NCI-H2171 (cell line): ENCODE results near the gene ILRUN.
"Not testable (repeated sequence)": the region's sequence is repeated elsewhere in the genome, so short reads cannot be mapped to it uniquely, and the experiment has no call there.

Experiments used
- DNase-seq: peaks from one replicate; lab custom pipeline; 2025; lab: John Stamatoyannopoulos, UW

The ILRUN gene

GRCh38 chr6:34697544-34697836 is 923 bp upstream of the ILRUN start:
- no peak for DNase-seq

- no peak for DNase-seq
Measured at GRCh38 chr6:34696189-34696738, 303 bp downstream of the ILRUN start.

GRCh38 chr6:34695729-34696188 is 808 bp downstream of the ILRUN start:
- no peak for DNase-seq

GRCh38 chr6:34692280-34692679 is 4.3 kb downstream of the ILRUN start:
- no peak for DNase-seq

- DNase-seq, result no peak
Measured at GRCh38 chr6:34689742-34690141, 6.8 kb downstream of the ILRUN start.

GRCh38 chr6:34688956-34689355 is 7.6 kb downstream of the ILRUN start:
- no peak for DNase-seq

GRCh38 chr6:34684919-34685318 is 11.6 kb downstream of the ILRUN start:
- DNase-seq, result no peak

- DNase-seq, result no peak
Measured at GRCh38 chr6:34684364-34684763, 12.2 kb downstream of the ILRUN start.

- no peak for DNase-seq
Measured at GRCh38 chr6:34680802-34681515, 15.6 kb downstream of the ILRUN start.

GRCh38 chr6:34680313-34680712 is 16.3 kb downstream of the ILRUN start:
- DNase-seq, result not testable (repeated sequence)

GRCh38 chr6:34679552-34680253 is 16.9 kb downstream of the ILRUN start:
- DNase-seq, result no peak

- no peak for DNase-seq
Measured at GRCh38 chr6:34676140-34676539, 20.4 kb downstream of the ILRUN start.

GRCh38 chr6:34674930-34675329 is 21.6 kb downstream of the ILRUN start:
- not testable (repeated sequence) for DNase-seq

GRCh38 chr6:34674268-34674639 is 22.3 kb downstream of the ILRUN start:
- no peak for DNase-seq

GRCh38 chr6:34673064-34673463 is 23.5 kb downstream of the ILRUN start:
- DNase-seq, result no peak

GRCh38 chr6:34672657-34673043 is 23.9 kb downstream of the ILRUN start:
- DNase-seq, result no peak

- no peak for DNase-seq
Measured at GRCh38 chr6:34671801-34672656, 24.5 kb downstream of the ILRUN start.

- DNase-seq, result no peak
Measured at GRCh38 chr6:34671367-34671766, 25.2 kb downstream of the ILRUN start.

- DNase-seq, result not testable (repeated sequence)
Measured at GRCh38 chr6:34668799-34669198, 27.8 kb downstream of the ILRUN start.

- DNase-seq, result no peak
Measured at GRCh38 chr6:34667481-34668238, 28.9 kb downstream of the ILRUN start.

- no peak for DNase-seq
Measured at GRCh38 chr6:34665019-34665418, 31.5 kb downstream of the ILRUN start.
